WERI-Rb-1 (cell line): ENCODE measurements around the gene FAM227B.

Experiments
- DNase-seq: peaks from one replicate; pipeline ENCODE4 v3.0.0-alpha.2; 2020
- H3K27ac ChIP-seq: fragments of 250-450 bp; sonication (Bioruptor Pico); 2 replicates; pipeline ENCODE4 v1.5.1; 2020; ENCODE audit warnings: mild to moderate bottlenecking, moderate library complexity
- H3K27me3 ChIP-seq: fragments of 250-450 bp; sonication (Bioruptor Pico); 2 replicates; pipeline ENCODE4 v1.5.1; 2021; ENCODE audit warnings: mild to moderate bottlenecking, low read depth, moderate library complexity; ENCODE audit not compliant: insufficient read depth, severe bottlenecking
- H3K36me3 ChIP-seq: fragments of 250-450 bp; sonication (Bioruptor Pico); 2 replicates; pipeline ENCODE4 v1.5.1; 2020; ENCODE audit warnings: mild to moderate bottlenecking, moderate library complexity
- H3K4me3 ChIP-seq: 2 replicates; pipeline ENCODE4 v1.5.1; 2011; ENCODE audit warnings: low read depth, mild to moderate bottlenecking, control low read depth, low read length
- H3K9me3 ChIP-seq: fragments of 250-450 bp; sonication (Bioruptor Pico); 2 replicates; pipeline ENCODE4 v1.5.1; 2021; ENCODE audit warnings: mild to moderate bottlenecking, moderate library complexity; ENCODE audit not compliant: severe bottlenecking
- CTCF ChIP-seq: IDR thresholded peaks from 2 replicates; pipeline ENCODE4 v1.5.1; 2011; ENCODE audit warnings: low read depth, mild to moderate bottlenecking, control low read depth, inconsistent platforms, low read length

Gene FAM227B

GRCh38 chr15:49506341-49506740, 114.3 kb downstream of the FAM227B start:
- DNase-seq = no peak
- no peak overlapping the region for H3K4me3 ChIP-seq
- TF ChIP-seq CTCF = no peak
- no peak overlapping the region for H3K27ac ChIP-seq
- no peaks in the 10 kb centered on the region for H3K27me3 ChIP-seq
- H3K36me3 ChIP-seq = no peaks in the 10 kb centered on the region
- H3K9me3 ChIP-seq = no peaks in the 10 kb centered on the region

GRCh38 chr15:49501586-49501985, 119.0 kb downstream of the FAM227B start:
- Histone ChIP-seq H3K27ac (no peak overlapping the region), H3K4me3 (no peak overlapping the region), H3K36me3 (no peaks in the 10 kb centered on the region), H3K9me3 (no peaks in the 10 kb centered on the region), H3K27me3 (no peaks in the 10 kb centered on the region)
- no peak for TF ChIP-seq CTCF
- no peak for DNase-seq

- no peaks in the 10 kb centered on the region for H3K36me3 ChIP-seq
- TF ChIP-seq CTCF = no peak
- no peak overlapping the region for H3K4me3 ChIP-seq
- DNase-seq = no peak
- H3K27me3 ChIP-seq = no peaks in the 10 kb centered on the region
- no peak overlapping the region for H3K27ac ChIP-seq
- no peaks in the 10 kb centered on the region for H3K9me3 ChIP-seq
Observed at GRCh38 chr15:49495993-49496753, 124.4 kb downstream of the FAM227B start.

- H3K4me3 ChIP-seq = no peak overlapping the region
- no peaks in the 10 kb centered on the region for H3K9me3 ChIP-seq
- H3K27me3 ChIP-seq = no peaks in the 10 kb centered on the region
- TF ChIP-seq CTCF = no peak
- no peak overlapping the region for H3K27ac ChIP-seq
- no peak for DNase-seq
- no peaks in the 10 kb centered on the region for H3K36me3 ChIP-seq
Observed at GRCh38 chr15:49494842-49495241, 125.8 kb downstream of the FAM227B start.

GRCh38 chr15:49492830-49493229, 127.8 kb downstream of the FAM227B start:
- H3K36me3 ChIP-seq = no peaks in the 10 kb centered on the region
- no peak overlapping the region for H3K27ac ChIP-seq
- no peak overlapping the region for H3K4me3 ChIP-seq
- no peak for DNase-seq
- no peak for TF ChIP-seq CTCF
- H3K9me3 ChIP-seq = no peaks in the 10 kb centered on the region
- no peaks in the 10 kb centered on the region for H3K27me3 ChIP-seq

- DNase-seq = no peak
- Histone ChIP-seq H3K9me3 (no peaks in the 10 kb centered on the region), H3K4me3 (no peak overlapping the region), H3K36me3 (no peaks in the 10 kb centered on the region), H3K27me3 (no peaks in the 10 kb centered on the region), H3K27ac (no peak overlapping the region)
- TF ChIP-seq CTCF = no peak
Observed at GRCh38 chr15:49492151-49492550, 128.5 kb downstream of the FAM227B start.
